ENCODE results near the gene ZBTB7C. TPM values are rescaled to one million over a fixed set of nuclear protein-coding genes. Genes with fewer than 3 reads are reported as not detected.

ZBTB7C gene
- total and polyA plus RNA-seq, 2 of the 8 experiments (the other 6 are each of a cell fraction or from before 2014, with no cell fraction given), result 0.15 to 0.45 TPM

GRCh38 chr18:48404716-48405507 lies 4.3 kb downstream of the ZBTB7C start:
- Histone ChIP-seq H3K23me2 (ENCODE audit: low read depth, low read length) (peaks cover 11% of the 10 kb centered on the region; the same call in 1 of the 2 replicates), H3K4me2 (ENCODE audit: insufficient read depth in 1 of 2, low read depth in 2 of 2, low read length in 2 of 2) (0 out of 4 replicates have a peak overlapping the region, but pooled peaks of 1 of the 2 experiments have one; percentile 16), H3K27me3 (replicated peaks in 1 of 4; ENCODE audit: control insufficient read depth in 3 of 4, extremely low read depth in 1 of 4, insufficient read depth in 3 of 4, low read length in 3 of 4) (peaks cover 21 to 41% (median 35%) of the 10 kb centered on the region in 4 experiments), H2BK15ac (ENCODE audit: low read length) (no peak overlapping the region), H2AK5ac (ENCODE audit: low read depth, low read length) (no peak overlapping the region), H2BK20ac (ENCODE audit: low read length) (no peak overlapping the region), H3K79me1 (ENCODE audit: low read depth, low read length) (no peaks in the 10 kb centered on the region), H3K4me3 (ENCODE audit: extremely low read depth in 1 of 4, insufficient read depth in 2 of 4, low read depth in 3 of 4, low read length in 4 of 4) (no peak overlapping the region), H3K56ac (replicated peaks; ENCODE audit: insufficient read length, low read depth, low read length) (no peak overlapping the region), H4K20me1 (replicated peaks in 1 of 2; ENCODE audit: control insufficient read depth in 1 of 2, insufficient read depth in 2 of 2, low read length in 2 of 2) (peaks cover 0 to 6% of the 10 kb centered on the region in 2 experiments), H3K9ac (replicated peaks in 1 of 4; ENCODE audit: extremely low read depth in 1 of 4, low read depth in 3 of 4, low read length in 3 of 4) (no peak overlapping the region), H3K14ac (ENCODE audit: insufficient read length) (no peak overlapping the region), H4K91ac (replicated peaks; ENCODE audit: insufficient read length, low read length) (no peak overlapping the region), H3K36me3 (ENCODE audit: control insufficient read depth in 2 of 4, insufficient read depth in 4 of 4, low read length in 3 of 4) (no peaks in the 10 kb centered on the region), H3K18ac (ENCODE audit: extremely low read depth, low read length) (peak overlapping the region; percentile 48; the same call in 1 of the 2 replicates), H3K9me3 (ENCODE audit: insufficient read depth in 2 of 2, low read depth in 1 of 2, low read length in 1 of 2) (no peaks in the 10 kb centered on the region), H4K5ac (ENCODE audit: insufficient read length, low read depth, low read length) (no peak overlapping the region), H2AFZ (ENCODE audit: low read length) (no peak overlapping the region), H4K8ac (ENCODE audit: extremely low read depth, insufficient read depth, low read length) (no peak overlapping the region), H2BK5ac (ENCODE audit: low read depth, low read length) (no peak overlapping the region), H2BK120ac (replicated peaks; ENCODE audit: low read depth, low read length) (no peak overlapping the region), H3K4ac (replicated peaks; ENCODE audit: insufficient read length, low read depth, low read length) (no peak overlapping the region), H3K23ac (ENCODE audit: insufficient read length) (no peak overlapping the region), H2BK12ac (ENCODE audit: low read depth, low read length) (peak overlapping the region; percentile 43; the same call in 1 of the 2 replicates), H3K79me2 (ENCODE audit: control insufficient read depth in 1 of 2, insufficient read depth in 2 of 2, low read length in 2 of 2) (no peaks in the 10 kb centered on the region), H3K4me1 (replicated peaks in 1 of 4; ENCODE audit: control insufficient read depth in 3 of 4, insufficient read depth in 4 of 4, low read length in 3 of 4) (peaks cover 2 to 15% (median 10%) of the 10 kb centered on the region in 4 experiments), H3K27ac (ENCODE audit: low read depth, low read length) (no peak overlapping the region)
- WGBS, 2 experiments (ENCODE audit: extremely low coverage in 1 of 2, insufficient coverage in 1 of 2, insufficient read length in 1 of 2, insufficient replicate concordance in 2 of 2, low coverage in 1 of 2, low lambda C conversion rate in 2 of 2, missing lambda C conversion rate in 1 of 2), result 72% methylated on average over 8 of the region's 8 CpGs; no CpG with 5 or more reads in 1 of the 2 experiments
- no peak for DNase-seq (ENCODE audit: low read depth in 1 of 2, low spot score in 2 of 2)
- CTCF ChIA-PET (ENCODE audit: partially characterized antibody), result interaction anchor here (0.6 to 1.2 kb wide), 9 partner anchors 9 to 1159 kb away, joined by 3 to 5 read pairs (median 3); no protein-coding TSS in a partner anchor
- POLR2A ChIA-PET (ENCODE audit: partially characterized antibody), result no interaction called here
- no peak for FAIRE-seq
- no peak for TF ChIP-seq CREB1 (IDR thresholded peaks at IDR 0.05)
- TF ChIP-seq RNF2 (IDR thresholded peaks at IDR 0.05; ENCODE audit: borderline replicate concordance, low read depth, low read length, missing control alignments, poor library complexity, severe bottlenecking), result no peak
- TF ChIP-seq KDM4A (IDR thresholded peaks at IDR 0.05; ENCODE audit: low read depth, low read length, severe bottlenecking), result no peak
- no peak for TF ChIP-seq BRCA1 (IDR thresholded peaks at IDR 0.05; ENCODE audit: low read depth, low read length)
- TF ChIP-seq SIX5 (IDR thresholded peaks at IDR 0.05; ENCODE audit: low read depth, low read length), result no peak
- TF ChIP-seq RFX5 (IDR thresholded peaks at IDR 0.05; ENCODE audit: borderline replicate concordance, low read depth, low read length), result no peak
- no peak for TF ChIP-seq KDM1A (IDR thresholded peaks at IDR 0.05; ENCODE audit: borderline replicate concordance, low read length)
- TF ChIP-seq SRF (IDR thresholded peaks at IDR 0.05; ENCODE audit: low read depth, low read length), result no peak
- TF ChIP-seq GTF2F1 (IDR thresholded peaks at IDR 0.05; ENCODE audit: borderline replicate concordance, low read depth, low read length), result no peak
- no peak for TF ChIP-seq ZNF274 (IDR thresholded peaks at IDR 0.05; ENCODE audit: borderline replicate concordance, extremely low read depth, low read length)
- TF ChIP-seq SIRT6 (IDR thresholded peaks at IDR 0.05; ENCODE audit: low read length), result no peak
- TF ChIP-seq NANOG (IDR thresholded peaks at IDR 0.05; ENCODE audit: insufficient read depth, low read depth, low read length, poor library complexity, severe bottlenecking), result no peak
